HepG2 (cell line): ENCODE measurements around the gene CSMD2. TPM values are rescaled to one million over a fixed set of nuclear protein-coding genes. Genes with fewer than 3 reads are reported as not detected.

Experiments
- CREB1 ChIP-seq, 2 experiments: fragments of 450-650 bp in 1 of 2; IDR thresholded peaks; 2 replicates each; pipeline ENCODE4 v1.6.1; 2016 to 2017; ENCODE audit warnings: control low read depth in 1 of 2, mild to moderate bottlenecking in 1 of 2, missing compliant biosample characterization in 1 of 2, missing genetic modification characterization in 1 of 2
- JARID2 ChIP-seq: sonication (generic); formaldehyde crosslinking; IDR thresholded peaks from 2 replicates; pipeline ENCODE4 v1.8.1; 2023; ENCODE audit warnings: missing genetic modification reagents, inconsistent platforms; ENCODE audit not compliant: insufficient replicate concordance
- NBN ChIP-seq: fragments of 450-650 bp; conservative IDR thresholded peaks from 2 replicates; pipeline ENCODE4 v1.6.1; 2017
- RAD51 ChIP-seq: fragments of 450-650 bp; IDR thresholded peaks from 2 replicates; pipeline ENCODE4 v1.6.1; 2016; ENCODE audit warnings: borderline replicate concordance
- REST ChIP-seq, 2 experiments: IDR thresholded peaks; 2 replicates each; pipeline ENCODE4 v1.6.1; 2011 to 2012; ENCODE audit warnings: low read length in 2 of 2, borderline replicate concordance in 1 of 2, low read depth in 1 of 2, mild to moderate bottlenecking in 1 of 2, moderate library complexity in 1 of 2
- ZBTB46 ChIP-seq: sonication (generic); formaldehyde crosslinking; IDR thresholded peaks from 2 replicates; pipeline ENCODE4 v1.4.0; 2020; ENCODE audit warnings: mild to moderate bottlenecking, missing genetic modification reagents, borderline replicate concordance
- ZFP36L1 ChIP-seq: sonication (generic); formaldehyde crosslinking; IDR thresholded peaks from 2 replicates; pipeline ENCODE4 v1.8.0; 2022; ENCODE audit warnings: mild to moderate bottlenecking, missing genetic modification reagents, moderate library complexity
- ZNF430 ChIP-seq: sonication (generic); formaldehyde crosslinking; IDR thresholded peaks from 2 replicates; pipeline ENCODE4 v1.9.0; 2021; ENCODE audit warnings: mild to moderate bottlenecking, missing genetic modification reagents
- ZNF619 ChIP-seq: sonication (generic); formaldehyde crosslinking; IDR thresholded peaks from 2 replicates; pipeline ENCODE4 v1.4.0; 2020; ENCODE audit warnings: mild to moderate bottlenecking, missing genetic modification reagents
- polyA plus RNA-seq, 8 experiments: library from polyadenylated mRNA; depleted of rRNA in 3 of 8; stranded (reverse) in 7 of 8; unstranded in 1 of 8; fragments of >200 nt; fragmentation: Illumina TruSeq in 4 of 8; extraction: Trizol in 4 of 8; gene quantifications; 2 replicates each; pipeline versions ENCODE4 v1.2.1 to v1.2.3, GENCODE V29; 2011 to 2016; ENCODE audit warnings: low read depth in 4 of 8, missing spikeins in 1 of 8, mixed read lengths in 1 of 8; ENCODE audit not compliant: insufficient read depth in 1 of 8
- total RNA-seq, 5 experiments: library from RNA; depleted of rRNA; stranded (reverse); fragments of >200 nt; fragmentation: Illumina TruSeq; extraction: Trizol; gene quantifications; 2 replicates each; pipeline ENCODE4 v1.2.3, GENCODE V29; 2016; ENCODE audit warnings: low read depth in 1 of 5

The CSMD2 gene
- total and polyA plus RNA-seq, 2 of the 13 experiments (the other 11 are each of a cell fraction or from before 2014, with no cell fraction given): not detected

GRCh38 chr1:33532936-33533335 lies 632.1 kb downstream of the CSMD2 start (continued):
- TF ChIP-seq ZBTB46 (CRISPR knock-in tag): no peak
- TF ChIP-seq CREB1 (IDR thresholded peaks at IDR 0.05): no peak
- TF ChIP-seq CREB1 (CRISPR knock-in tag; IDR thresholded peaks at IDR 0.05): no peak
- no peak for TF ChIP-seq JARID2
- no peak for TF ChIP-seq ZNF430
- no peak for TF ChIP-seq ZFP36L1 (CRISPR knock-in tag)
- no peak for TF ChIP-seq NBN
- no peak for TF ChIP-seq ZNF619 (CRISPR knock-in tag)
- no peak for TF ChIP-seq REST (IDR thresholded peaks at IDR 0.05; ENCODE audit: borderline replicate concordance in 1 of 2, low read depth in 1 of 2, low read length in 2 of 2)
- TF ChIP-seq RAD51: no peak
